HG03025 (cell line): ENCODE measurements around the gene ADAMTS2.

Experiments used
- ATAC-seq: cut with Tn5 transposase; IDR thresholded peaks from one replicate; pipeline ENCODE4 v1.9.1; 2021; ENCODE audit warnings: mild to moderate bottlenecking, moderate library complexity; ENCODE audit not compliant: unreplicated experiment, low FRiP score

Gene ADAMTS2

DNA sequence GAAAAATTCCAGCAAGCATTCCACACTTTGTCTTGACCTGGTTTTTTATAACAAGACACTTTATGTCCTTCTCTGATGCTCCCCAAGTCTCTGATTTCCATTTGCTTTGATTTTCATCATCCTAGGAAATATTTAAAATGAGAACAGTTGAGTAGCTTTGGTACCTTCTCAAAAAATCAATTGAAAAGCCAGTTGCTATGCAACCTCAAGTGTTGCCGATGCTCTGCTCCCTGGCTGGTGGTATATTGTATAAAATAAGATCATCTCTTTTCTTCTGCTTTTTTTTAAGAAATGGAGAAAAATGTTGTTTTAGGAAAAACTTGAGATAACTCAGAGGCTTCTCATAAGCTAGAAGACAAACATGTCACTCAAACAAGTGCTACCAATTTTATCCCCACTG, 175.4 kb downstream of the ADAMTS2 start:
- ATAC-seq = no peak

DNA sequence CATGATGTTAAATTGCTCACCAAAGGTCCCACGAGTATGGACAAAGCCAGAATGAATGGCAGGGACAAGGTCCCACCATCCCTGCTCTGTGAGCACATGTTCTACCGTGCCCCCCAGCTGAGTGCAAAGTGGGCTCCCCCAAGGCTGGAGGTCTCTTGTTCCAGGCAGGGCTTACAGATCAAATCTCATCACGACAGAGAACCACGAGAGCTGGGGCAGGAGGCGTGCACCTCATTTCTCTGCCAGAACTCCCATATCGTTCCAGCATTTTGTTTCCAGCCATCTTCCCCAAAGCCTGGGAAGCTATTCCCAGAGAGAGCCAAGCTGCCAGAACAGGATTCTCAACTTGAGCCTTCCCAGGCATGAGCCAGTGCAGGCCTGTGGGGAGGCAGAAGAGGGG, 176.6 kb downstream of the ADAMTS2 start:
- no peak for ATAC-seq

DNA sequence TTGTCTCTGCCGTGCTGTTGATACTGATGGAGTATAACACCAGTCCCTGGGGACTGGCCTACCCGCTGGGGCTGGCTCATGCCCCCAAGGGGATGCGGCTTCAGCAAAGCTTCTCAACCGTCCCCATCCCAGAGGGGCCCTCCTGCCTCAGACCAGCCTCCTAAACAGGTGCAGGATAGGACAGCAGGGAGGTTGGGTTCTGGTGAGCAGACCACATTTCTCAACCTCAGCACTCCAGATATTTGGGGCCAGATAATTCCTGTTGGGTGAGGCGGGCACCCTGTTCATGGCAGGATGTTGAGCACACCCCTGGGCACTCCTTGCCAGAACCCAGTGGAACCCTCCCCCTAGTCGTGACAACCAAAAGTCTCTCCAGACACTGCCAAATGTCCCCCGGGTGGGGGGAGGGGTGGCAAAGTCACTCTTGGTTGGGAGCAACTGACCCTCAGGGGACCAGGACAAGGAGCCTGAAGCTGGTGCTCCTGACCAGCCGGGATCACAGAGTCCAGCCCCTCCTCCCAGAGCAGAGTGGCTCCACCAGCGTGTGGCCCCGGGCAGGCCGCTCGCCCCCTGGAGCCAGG, 177.3 kb downstream of the ADAMTS2 start:
- ATAC-seq = no peak

- ATAC-seq = no peak
Observed at GRCh38 chr5:179166886-179167841, 178.1 kb downstream of the ADAMTS2 start.

- no peak for ATAC-seq
Observed at GRCh38 chr5:179166171-179166885, 178.9 kb downstream of the ADAMTS2 start.

DNA sequence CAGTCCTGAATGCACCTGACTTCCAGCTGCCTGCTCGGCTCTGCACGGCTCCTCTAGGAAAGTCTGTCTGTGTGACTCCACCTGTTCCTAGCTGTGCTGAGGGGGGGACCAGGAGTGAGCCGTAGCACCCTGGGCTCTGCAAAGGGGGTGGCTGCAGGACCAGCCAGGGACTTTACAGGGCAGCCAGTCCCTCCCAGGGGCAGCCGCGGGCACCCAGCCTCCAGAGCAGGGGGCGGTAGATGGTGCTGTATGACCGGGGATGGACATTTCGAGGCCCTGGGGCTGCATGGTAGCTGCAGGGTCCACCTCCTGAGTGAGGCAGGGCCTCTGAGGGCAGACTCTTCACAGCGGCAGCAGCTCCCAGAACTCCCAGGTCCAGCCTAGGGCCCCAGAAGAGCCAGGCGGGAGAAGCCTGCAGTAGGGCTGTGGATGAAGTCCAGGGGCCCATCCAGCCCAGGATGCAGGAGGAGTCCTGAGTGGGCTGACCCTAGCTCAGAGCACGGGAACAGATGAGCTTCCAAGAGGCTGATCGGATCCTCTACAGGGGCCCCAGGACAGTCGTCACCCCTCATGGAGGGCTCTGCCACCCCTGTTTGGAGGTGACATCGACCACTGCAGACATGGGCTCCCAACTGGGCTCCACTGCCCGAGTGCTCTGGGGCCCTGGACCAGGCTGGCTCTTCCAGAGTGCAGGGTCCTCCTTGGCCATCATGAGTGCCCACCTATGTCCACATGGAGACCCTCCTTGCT, 179.7 kb downstream of the ADAMTS2 start:
- no peak for ATAC-seq

GRCh38 chr5:179164331-179165311, 180.6 kb downstream of the ADAMTS2 start:
- ATAC-seq = no peak

DNA sequence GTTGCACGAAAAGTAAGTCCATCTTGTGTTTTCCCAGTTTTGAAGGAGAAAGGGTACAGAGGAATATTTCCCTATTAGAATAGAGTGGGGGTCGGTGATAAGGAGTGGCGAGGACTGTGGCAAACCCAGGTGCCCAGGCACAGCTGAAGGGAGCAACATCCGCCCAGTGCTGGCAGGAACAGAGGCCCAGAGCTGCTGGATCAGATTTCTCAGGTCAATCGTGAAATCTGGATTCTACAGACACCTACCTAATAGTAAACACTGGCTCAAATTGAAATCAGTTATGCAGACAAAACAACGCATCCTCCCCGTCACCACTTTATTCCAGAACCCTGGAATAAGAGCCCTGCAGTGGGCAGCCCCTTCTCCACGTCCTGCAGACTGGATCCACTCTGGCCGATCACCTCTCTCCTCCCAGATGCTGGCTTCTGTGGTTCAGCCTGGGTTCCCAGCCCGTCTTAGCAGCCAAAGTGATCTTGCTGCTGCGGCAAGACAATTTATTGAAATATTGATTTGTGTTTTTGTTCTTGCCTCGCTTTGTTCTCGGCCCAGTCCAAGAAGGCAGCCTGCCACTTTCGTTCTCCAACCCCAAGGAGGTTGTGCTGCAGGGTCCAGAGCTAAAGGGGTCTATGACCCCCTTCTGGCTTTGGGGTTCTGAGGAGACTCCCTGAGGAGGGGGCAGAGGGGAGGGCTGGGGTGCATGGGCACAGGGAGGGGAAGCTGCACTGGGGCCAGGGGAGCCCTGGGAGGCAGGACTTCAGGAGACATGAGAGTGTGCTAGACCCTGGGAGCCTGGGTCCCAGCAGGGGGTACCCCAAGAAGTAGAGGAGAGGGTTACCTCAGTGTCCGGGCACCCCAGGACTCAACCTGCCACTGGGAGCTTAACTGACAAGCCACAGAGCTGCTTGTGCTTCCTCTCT, 181.8 kb downstream of the ADAMTS2 start:
- ATAC-seq = no peak

GRCh38 chr5:179162351-179163235, 182.7 kb downstream of the ADAMTS2 start:
- ATAC-seq = no peak

GRCh38 chr5:179161901-179162300, 183.4 kb downstream of the ADAMTS2 start:
- ATAC-seq = no peak

GRCh38 chr5:179160584-179160983, 184.7 kb downstream of the ADAMTS2 start:
- no peak for ATAC-seq

- ATAC-seq = no peak
Observed at GRCh38 chr5:179158556-179158955, 186.7 kb downstream of the ADAMTS2 start.

DNA sequence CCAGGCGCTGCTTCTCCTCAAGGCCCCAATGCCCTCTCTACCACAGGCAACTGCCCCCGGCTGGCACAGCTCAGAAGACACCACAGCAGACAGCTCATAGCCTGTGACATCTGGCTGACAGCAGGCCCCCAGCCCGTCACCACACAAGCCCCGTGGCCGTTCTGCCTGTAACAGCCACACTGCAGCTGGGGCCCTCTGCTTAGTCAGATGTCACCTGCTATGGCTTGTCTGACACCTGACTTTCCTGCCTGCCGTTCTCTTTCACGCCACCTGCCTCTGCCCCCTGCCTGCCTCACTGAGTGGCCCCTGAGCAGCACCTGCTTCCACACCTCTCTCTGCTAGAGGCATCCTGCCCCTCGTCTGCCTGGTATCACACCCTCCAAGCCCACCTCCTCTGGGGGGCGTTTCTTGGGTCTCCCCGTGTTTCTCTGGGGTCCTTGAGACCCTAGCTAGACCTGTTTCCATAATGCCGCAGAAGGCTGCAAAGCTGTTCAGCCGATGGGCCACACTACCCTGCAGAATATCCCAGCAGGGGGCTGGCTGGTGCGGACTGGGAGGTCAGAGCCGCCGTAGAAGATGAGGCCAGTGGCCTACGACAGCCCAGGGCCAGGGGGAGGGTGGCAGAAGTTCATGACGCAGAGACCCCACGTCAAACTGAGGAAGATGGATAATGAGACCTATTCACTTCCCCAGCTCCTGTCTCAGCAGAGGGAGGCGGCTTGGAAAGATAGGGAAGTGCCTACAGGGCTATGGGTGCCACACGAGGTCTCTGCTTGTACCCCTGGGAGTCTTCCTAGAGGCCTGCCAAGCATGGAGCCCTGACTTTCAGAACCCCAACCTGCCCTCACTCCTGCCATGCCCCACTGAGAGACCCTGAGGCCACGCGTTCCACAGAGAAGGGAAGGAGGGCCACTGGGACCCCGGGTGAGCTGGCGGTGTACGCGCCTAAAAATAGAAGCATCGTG, 190.0 kb downstream of the ADAMTS2 start:
- no peak for ATAC-seq

- ATAC-seq = no peak
Observed at GRCh38 chr5:179154346-179154990, 190.8 kb downstream of the ADAMTS2 start.

DNA sequence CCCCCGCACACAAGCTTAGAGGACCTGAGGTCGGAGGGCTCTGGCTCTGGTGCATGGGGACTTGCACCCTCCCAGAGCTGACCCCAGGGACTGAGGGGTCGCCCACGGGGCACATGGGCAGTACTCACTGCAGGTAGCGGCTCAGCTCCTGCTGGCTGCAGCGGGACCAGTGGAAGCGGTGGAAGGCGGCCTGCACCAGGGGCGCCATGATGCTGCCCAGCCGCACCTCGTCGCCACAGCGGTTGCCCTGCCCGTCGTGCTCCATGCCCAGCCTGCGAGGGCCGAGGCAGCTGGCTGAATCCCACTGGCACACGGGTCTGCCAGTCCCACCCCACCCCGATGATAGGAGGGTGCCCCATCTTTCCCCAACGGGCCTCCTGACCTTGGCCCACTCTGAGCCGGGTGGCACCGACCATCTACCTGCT, 191.3 kb downstream of the ADAMTS2 start:
- ATAC-seq = no peak
